Astrocyte of the hippocampus (primary cell): ENCODE results near the gene NAA30.

Source experiments
- DNase-seq: peaks from one replicate; pipeline ENCODE4 v3.0.0; 2011; ENCODE audit warnings: low read depth, low spot score

The NAA30 gene

DNA sequence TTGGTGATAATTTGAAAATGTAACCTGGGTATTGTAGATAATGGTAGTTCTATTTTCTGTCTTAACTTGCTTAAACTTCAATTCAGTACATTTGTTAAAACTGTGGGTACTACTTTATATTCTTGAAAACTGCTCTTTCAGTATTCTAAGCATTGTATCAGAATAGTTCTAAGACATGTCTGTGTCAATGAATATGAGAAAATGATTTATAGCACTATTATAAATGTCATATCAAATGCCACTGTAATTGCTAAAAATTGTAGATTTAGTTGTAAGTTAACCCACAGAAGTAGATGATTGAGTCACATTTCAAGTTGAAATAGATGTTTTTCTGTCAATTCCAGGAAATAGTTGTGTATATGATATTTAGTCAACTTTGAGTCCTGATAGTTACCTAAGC, 2.4 kb downstream of the NAA30 start:
- DNase-seq = no peak

- no peak for DNase-seq
Measured at GRCh38 chr14:57400556-57401494, 10.4 kb downstream of the NAA30 start.

DNA sequence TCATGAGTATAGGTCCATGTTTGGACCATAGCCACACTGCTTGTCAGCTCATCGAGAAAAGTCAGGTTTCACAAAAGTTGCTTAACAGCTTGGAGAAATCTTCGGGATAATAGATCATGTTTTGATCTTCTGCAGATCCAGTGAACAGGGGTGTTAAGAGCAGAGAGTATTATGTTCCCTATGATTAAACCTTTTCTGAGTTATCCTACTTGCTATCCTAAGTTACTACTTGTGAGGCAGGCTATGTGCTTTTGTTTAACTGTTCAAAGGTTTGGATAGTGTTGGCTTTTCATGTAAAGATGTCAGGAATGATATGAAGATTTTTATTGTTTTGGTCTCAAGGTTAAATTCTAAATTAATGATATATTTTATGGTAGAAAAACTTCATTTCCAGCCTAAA, 11.1 kb downstream of the NAA30 start:
- no peak for DNase-seq

DNA sequence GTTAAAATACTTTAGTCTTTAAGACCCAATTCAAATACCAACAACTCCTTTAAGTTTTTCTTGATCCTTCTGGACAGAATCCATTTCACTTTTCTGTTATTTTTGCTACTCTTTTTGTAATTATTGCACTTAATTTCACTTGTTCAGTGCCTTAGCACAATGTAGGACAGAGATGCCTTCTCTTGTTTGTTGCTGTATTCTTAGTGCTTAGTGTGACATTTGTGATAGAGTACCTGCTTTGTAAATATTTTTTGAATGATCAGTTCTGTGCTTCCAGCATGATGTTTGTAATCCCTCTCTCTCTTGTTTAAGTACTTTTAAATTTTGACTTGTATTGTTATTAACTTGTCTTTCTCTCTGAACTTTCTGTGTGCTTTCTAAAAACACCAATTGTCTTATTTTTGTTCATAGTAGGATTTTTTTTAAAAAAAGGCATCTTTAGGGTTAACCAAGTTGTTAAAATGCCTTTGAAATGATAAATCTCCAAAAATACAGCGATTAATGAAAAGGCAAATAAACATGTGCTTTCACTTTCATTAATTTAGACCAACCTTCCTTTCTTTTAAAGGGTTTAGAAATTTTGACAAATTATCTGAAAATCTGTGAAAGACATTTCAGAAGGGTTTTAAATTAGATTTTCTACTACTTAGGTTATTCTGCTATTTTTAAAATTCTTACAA, 11.9 kb downstream of the NAA30 start:
- DNase-seq = no peak

DNA sequence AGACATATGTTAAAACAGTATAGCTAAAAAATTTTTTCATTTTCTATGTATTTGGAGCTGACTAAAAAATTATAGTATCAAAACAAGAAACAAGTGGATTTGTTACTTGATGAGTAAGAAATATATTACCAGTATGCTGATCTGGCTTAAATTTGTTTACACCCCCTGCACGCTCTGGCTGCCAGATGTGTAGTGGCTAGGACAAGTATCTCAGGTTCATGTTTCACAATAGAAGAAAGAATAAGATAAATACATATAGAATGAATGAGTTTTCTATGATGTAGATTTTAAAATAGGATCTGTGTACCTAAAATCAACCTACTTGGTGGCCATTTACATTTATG, 13.1 kb downstream of the NAA30 start:
- DNase-seq = no peak

DNA sequence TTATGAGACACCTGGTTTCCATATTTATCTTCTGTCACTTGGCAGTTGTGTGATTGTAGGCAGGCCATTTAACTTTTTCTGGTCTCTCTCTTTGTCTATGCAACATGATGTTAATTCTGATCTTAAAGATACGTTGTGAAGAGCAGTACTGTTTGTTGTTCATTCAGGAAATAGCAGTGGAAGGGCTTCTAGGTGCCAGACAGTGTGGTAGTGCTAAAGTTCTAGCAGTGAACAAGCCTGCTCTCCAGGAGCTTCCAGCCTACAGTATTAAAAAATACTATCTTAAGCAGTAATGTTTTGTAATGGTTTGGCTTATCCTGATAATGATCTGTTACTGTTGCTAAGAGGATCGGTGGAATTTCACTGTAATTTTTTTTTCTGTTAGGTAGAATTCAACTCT, 15.2 kb downstream of the NAA30 start:
- no peak for DNase-seq

DNA sequence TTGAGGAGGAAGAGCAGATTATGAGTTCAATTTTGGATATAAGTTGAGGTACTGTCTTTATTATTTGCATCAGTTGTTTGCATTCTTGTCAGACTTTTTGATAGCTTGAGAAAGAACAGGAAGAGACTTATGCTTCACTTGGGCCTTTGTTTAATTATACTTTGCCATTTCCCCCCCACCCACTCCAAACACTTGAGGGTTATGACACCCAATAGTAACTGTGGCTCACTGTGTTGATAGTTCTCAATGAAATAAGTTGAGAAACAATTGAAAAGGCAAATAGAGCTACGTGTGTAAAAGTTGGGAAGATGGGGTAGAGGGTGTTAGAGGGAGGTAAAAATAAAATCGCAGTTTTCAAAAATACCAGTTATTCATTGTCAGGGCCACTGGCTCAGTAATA, 17.7 kb downstream of the NAA30 start:
- DNase-seq = no peak

- DNase-seq = no peak
Measured at GRCh38 chr14:57408634-57409033, 18.2 kb downstream of the NAA30 start.

- DNase-seq = no peak
Measured at GRCh38 chr14:57412341-57412740, 22.0 kb downstream of the NAA30 start.

GRCh38 chr14:57413849-57414248, 23.5 kb downstream of the NAA30 start:
- DNase-seq = no peak

DNA sequence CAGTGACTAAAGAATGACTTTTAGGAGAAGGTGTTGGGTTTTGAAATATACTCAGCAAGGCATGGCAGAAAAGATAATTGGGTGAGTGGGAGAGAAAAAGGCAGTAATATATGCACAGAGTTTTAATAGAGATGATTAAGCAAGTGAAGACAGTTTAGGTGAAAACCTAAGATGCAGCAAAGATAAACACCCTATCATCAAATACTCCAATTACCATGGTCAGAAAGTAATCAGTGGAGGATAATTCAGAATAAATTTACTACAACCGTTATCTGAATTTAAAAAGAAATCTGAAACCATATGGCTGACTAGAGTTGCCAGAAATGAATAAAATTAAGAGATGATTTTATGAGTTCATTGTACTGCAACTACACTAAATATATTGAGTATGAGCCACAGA, 26.8 kb downstream of the NAA30 start:
- DNase-seq = no peak

DNA sequence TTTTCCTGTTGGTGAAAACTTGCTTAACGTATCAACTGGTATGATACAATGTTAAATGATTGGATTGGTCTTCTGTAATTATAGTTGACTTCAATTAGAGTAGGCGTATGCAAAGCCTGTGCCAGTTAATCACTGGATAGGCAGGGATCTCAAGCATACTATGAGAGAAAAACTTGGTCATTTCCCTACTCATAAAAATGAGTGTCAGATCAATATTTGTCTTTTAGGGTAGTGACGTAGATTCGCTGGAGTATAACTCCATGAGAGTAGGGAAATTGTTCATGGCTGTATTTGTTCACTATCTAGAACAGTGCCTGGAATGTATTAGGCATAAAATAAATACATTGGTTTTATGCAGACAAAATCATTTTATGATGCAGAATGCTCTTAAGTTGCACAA, 28.6 kb downstream of the NAA30 start:
- no peak for DNase-seq

GRCh38 chr14:57420033-57420432, 29.6 kb downstream of the NAA30 start:
- no peak for DNase-seq

GRCh38 chr14:57420986-57421385, 30.6 kb downstream of the NAA30 start:
- DNase-seq = no peak

- DNase-seq = no peak
Measured at GRCh38 chr14:57435923-57436322, 45.5 kb downstream of the NAA30 start.

- DNase-seq = no peak
Measured at GRCh38 chr14:57461777-57462320, 71.5 kb downstream of the NAA30 start.

- no peak for DNase-seq
Measured at GRCh38 chr14:57462551-57462950, 72.2 kb downstream of the NAA30 start.

GRCh38 chr14:57464008-57464730, 73.8 kb downstream of the NAA30 start:
- no peak for DNase-seq
